ENCODE measurements around the gene TNIP3.

- TF ChIP-seq CTCF (IDR thresholded peaks at IDR 0.05; ENCODE audit: insufficient read depth, low read depth, low read length) (no peak), EZH2 (IDR thresholded peaks at IDR 0.05; ENCODE audit: insufficient read depth, low read length) (no peak)
Measured at GRCh38 chr4:121139533-121140222, 24.4 kb downstream of the TNIP3 start.
